ENCODE data around the gene WDPCP. TPM values are rescaled to one million over a fixed set of nuclear protein-coding genes. Genes with fewer than 3 reads are reported as not detected.

Gene WDPCP
- total and polyA plus RNA-seq, 2 of the 8 experiments (the other 6 are each of a cell fraction or from before 2014, with no cell fraction given): 9.3 to 25.8 TPM

DNA sequence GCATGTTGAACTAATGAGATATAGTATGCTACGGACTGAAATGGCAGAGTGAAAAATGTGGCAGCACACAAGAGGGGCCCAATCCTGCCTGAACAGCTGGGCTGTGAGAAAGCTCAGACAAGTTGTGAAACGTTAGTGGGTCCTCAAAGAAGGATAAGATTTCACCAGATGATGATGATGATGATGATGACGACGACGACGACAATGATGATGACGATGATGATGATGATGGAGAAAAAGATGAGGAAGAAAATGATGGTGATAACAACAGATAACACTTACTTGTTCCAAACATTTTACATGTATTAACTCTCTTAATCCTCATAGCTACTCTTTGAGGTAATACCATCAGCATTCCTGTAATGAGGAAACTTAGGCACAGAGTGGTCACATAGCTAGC is 94.2 kb downstream of the WDPCP start:
- no peak for TF ChIP-seq BACH1 (IDR thresholded peaks at IDR 0.05; ENCODE audit: low read length)
- TF ChIP-seq HDAC2 (IDR thresholded peaks at IDR 0.05; ENCODE audit: borderline replicate concordance in 1 of 2, low read depth in 2 of 2, low read length in 2 of 2): no peak
- TF ChIP-seq BCL11A (IDR thresholded peaks at IDR 0.05; ENCODE audit: low read depth in 2 of 2, low read length in 2 of 2): no peak
- no peaks in the 10 kb centered on the region for H3K23me2 ChIP-seq (ENCODE audit: low read depth, low read length)
- H3K18ac ChIP-seq (ENCODE audit: extremely low read depth, low read length): no peak overlapping the region
- no peak overlapping the region for H3K23ac ChIP-seq (ENCODE audit: insufficient read length)
- no peak for DNase-seq (ENCODE audit: low read depth in 1 of 2, low spot score in 2 of 2)
- no peak overlapping the region for H3K4me3 ChIP-seq (ENCODE audit: extremely low read depth in 1 of 4, insufficient read depth in 2 of 4, low read depth in 3 of 4, low read length in 4 of 4)
- no peak for FAIRE-seq
- H3K27me3 ChIP-seq (replicated peaks in 1 of 4; ENCODE audit: control insufficient read depth in 3 of 4, extremely low read depth in 1 of 4, insufficient read depth in 3 of 4, low read length in 3 of 4): no peaks in the 10 kb centered on the region
- no peak overlapping the region for H3K9ac ChIP-seq (replicated peaks in 1 of 4; ENCODE audit: extremely low read depth in 1 of 4, low read depth in 3 of 4, low read length in 3 of 4)
- no peak overlapping the region for H4K5ac ChIP-seq (ENCODE audit: insufficient read length, low read depth, low read length)
- H3K4ac ChIP-seq (replicated peaks; ENCODE audit: insufficient read length, low read depth, low read length): no peak overlapping the region
- H3K36me3 ChIP-seq (ENCODE audit: control insufficient read depth in 2 of 4, insufficient read depth in 4 of 4, low read length in 3 of 4): no peaks in the 10 kb centered on the region; a peak in 1 of 8 replicates
- H3K79me1 ChIP-seq (ENCODE audit: low read depth, low read length): no peaks in the 10 kb centered on the region
- no peak overlapping the region for H2BK20ac ChIP-seq (ENCODE audit: low read length)
- H2BK12ac ChIP-seq (ENCODE audit: low read depth, low read length): no peak overlapping the region; the same call in 1 of the 2 replicates
- H3K79me2 ChIP-seq (ENCODE audit: control insufficient read depth in 1 of 2, insufficient read depth in 2 of 2, low read length in 2 of 2): peaks cover 0 to 11% of the 10 kb centered on the region in 2 experiments; a peak in 2 of 4 replicates
- POLR2A ChIA-PET (ENCODE audit: partially characterized antibody): no interaction called here
- H3K4me1 ChIP-seq (replicated peaks in 1 of 4; ENCODE audit: control insufficient read depth in 3 of 4, insufficient read depth in 4 of 4, low read length in 3 of 4): peaks cover 0 to 3% (median 2%) of the 10 kb centered on the region in 4 experiments; a peak in 3 of 7 replicates
- H4K91ac ChIP-seq (replicated peaks; ENCODE audit: insufficient read length, low read length): no peak overlapping the region
- no peak overlapping the region for H2AK5ac ChIP-seq (ENCODE audit: low read depth, low read length)
- no peak overlapping the region for H2BK5ac ChIP-seq (ENCODE audit: low read depth, low read length)
- H3K9me3 ChIP-seq (ENCODE audit: insufficient read depth in 2 of 2, low read depth in 1 of 2, low read length in 1 of 2): no peaks in the 10 kb centered on the region
- 88% methylated on average over 7 of the region's 7 CpGs; no CpG with 5 or more reads in 1 of the 2 experiments for WGBS, 2 experiments (ENCODE audit: extremely low coverage in 1 of 2, insufficient coverage in 1 of 2, insufficient read length in 1 of 2, insufficient replicate concordance in 2 of 2, low coverage in 1 of 2, low lambda C conversion rate in 2 of 2, missing lambda C conversion rate in 1 of 2)
- no peak overlapping the region for H3K14ac ChIP-seq (ENCODE audit: insufficient read length)
- no peaks in the 10 kb centered on the region for H4K20me1 ChIP-seq (replicated peaks in 1 of 2; ENCODE audit: control insufficient read depth in 1 of 2, insufficient read depth in 2 of 2, low read length in 2 of 2)
- H3K4me2 ChIP-seq (ENCODE audit: insufficient read depth in 1 of 2, low read depth in 2 of 2, low read length in 2 of 2): no peak overlapping the region
- H2BK15ac ChIP-seq (ENCODE audit: low read length): no peak overlapping the region
- CTCF ChIA-PET (ENCODE audit: partially characterized antibody): interaction anchor here (0.6 to 1.1 kb wide), 2 partner anchors 12 to 112 kb away, joined by 3 read pairs; no protein-coding TSS in a partner anchor
- no peak overlapping the region for H4K8ac ChIP-seq (ENCODE audit: extremely low read depth, insufficient read depth, low read length)
- H3K56ac ChIP-seq (replicated peaks; ENCODE audit: insufficient read length, low read depth, low read length): no peak overlapping the region
- no peak overlapping the region for H2AFZ ChIP-seq (ENCODE audit: low read length)
- no peak overlapping the region for H2BK120ac ChIP-seq (replicated peaks; ENCODE audit: low read depth, low read length)
- no peak overlapping the region for H3K27ac ChIP-seq (ENCODE audit: low read depth, low read length)
